Right atrium auricular region (tissue), 2 donors: Measurements from ENCODE around the gene KIAA0232. TPM values are rescaled to one million over a fixed set of nuclear protein-coding genes. Genes with fewer than 3 reads are reported as not detected.

Experiments
- DNase-seq: peaks from one replicate; pipeline ENCODE4 v3.0.0-alpha.2; 2019; ENCODE audit warnings: low spot score
- H3K27ac ChIP-seq, 2 donors: fragments of 200-600 bp; sonication (generic); 1 replicate in 1 of 2; 2 replicates in 1 of 2; pipeline ENCODE4 v1.5.1; 2016 to 2019
- H3K27me3 ChIP-seq, 2 donors: fragments of 200-600 bp; sonication (generic); one replicate each; pipeline versions ENCODE4 v1.5.1 to v1.6.0; 2017 to 2019
- H3K36me3 ChIP-seq: fragments of 200-600 bp; sonication (generic); one replicate; pipeline ENCODE4 v1.5.1; 2016
- H3K4me1 ChIP-seq, 2 donors: fragments of 200-600 bp; sonication (generic); one replicate each; pipeline versions ENCODE4 v1.5.1 to v1.6.0; 2017 to 2019
- H3K4me3 ChIP-seq, 2 donors: fragments of 200-600 bp; sonication (generic); 1 replicate in 1 of 2; 2 replicates in 1 of 2; pipeline ENCODE4 v1.5.1; 2017 to 2019; ENCODE audit warnings: mild to moderate bottlenecking in 1 of 2, moderate library complexity in 1 of 2
- H3K9me3 ChIP-seq, 2 donors: fragments of 200-600 bp; sonication (generic); one replicate each; pipeline ENCODE4 v1.5.1; 2019
- total RNA-seq, 2 donors: library from RNA; depleted of rRNA; stranded (reverse); fragments of >200 nt; gene quantifications; one replicate each; pipeline ENCODE4 v1.1.0, GENCODE V29; 2016
- TF ChIP-seq, protein P1 (sequence below), 2 donors: fragments of 200-600 bp; sonication (generic); IDR thresholded peaks; one replicate each; pipeline ENCODE4 v1.5.1; 2019; ENCODE audit warnings: antibody characterized with exemption in 2 of 2

Gene KIAA0232
- total RNA-seq, 2 donors from 2014 or later = 47.5 to 69.4 TPM

GRCh38 chr4:6775746-6776145, 6.8 kb upstream of the KIAA0232 start:
- Histone ChIP-seq H3K4me1 (peaks cover 0 to 24% of the 10 kb centered on the region in 2 donors), H3K36me3 (no peaks in the 10 kb centered on the region), H3K4me3 (no peak overlapping the region), H3K9me3 (no peaks in the 10 kb centered on the region), H3K27ac (no peak overlapping the region), H3K27me3 (no peaks in the 10 kb centered on the region)
- TF ChIP-seq, protein P1, sequence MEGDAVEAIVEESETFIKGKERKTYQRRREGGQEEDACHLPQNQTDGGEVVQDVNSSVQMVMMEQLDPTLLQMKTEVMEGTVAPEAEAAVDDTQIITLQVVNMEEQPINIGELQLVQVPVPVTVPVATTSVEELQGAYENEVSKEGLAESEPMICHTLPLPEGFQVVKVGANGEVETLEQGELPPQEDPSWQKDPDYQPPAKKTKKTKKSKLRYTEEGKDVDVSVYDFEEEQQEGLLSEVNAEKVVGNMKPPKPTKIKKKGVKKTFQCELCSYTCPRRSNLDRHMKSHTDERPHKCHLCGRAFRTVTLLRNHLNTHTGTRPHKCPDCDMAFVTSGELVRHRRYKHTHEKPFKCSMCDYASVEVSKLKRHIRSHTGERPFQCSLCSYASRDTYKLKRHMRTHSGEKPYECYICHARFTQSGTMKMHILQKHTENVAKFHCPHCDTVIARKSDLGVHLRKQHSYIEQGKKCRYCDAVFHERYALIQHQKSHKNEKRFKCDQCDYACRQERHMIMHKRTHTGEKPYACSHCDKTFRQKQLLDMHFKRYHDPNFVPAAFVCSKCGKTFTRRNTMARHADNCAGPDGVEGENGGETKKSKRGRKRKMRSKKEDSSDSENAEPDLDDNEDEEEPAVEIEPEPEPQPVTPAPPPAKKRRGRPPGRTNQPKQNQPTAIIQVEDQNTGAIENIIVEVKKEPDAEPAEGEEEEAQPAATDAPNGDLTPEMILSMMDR (IDR thresholded peaks at IDR 0.05) = no peak
- no peak for DNase-seq

GRCh38 chr4:6776920-6777635, 5.4 kb upstream of the KIAA0232 start:
- Histone ChIP-seq H3K9me3 (no peaks in the 10 kb centered on the region), H3K27me3 (no peaks in the 10 kb centered on the region), H3K36me3 (no peaks in the 10 kb centered on the region), H3K4me1 (peaks cover 0 to 20% of the 10 kb centered on the region in 2 donors), H3K4me3 (no peak overlapping the region), H3K27ac (no peak overlapping the region)
- TF ChIP-seq, protein P1 (IDR thresholded peaks at IDR 0.05) = no peak
- DNase-seq = no peak

- H3K27me3 ChIP-seq = no peaks in the 10 kb centered on the region
- peaks cover 0 to 13% of the 10 kb centered on the region in 2 donors for H3K4me1 ChIP-seq
- TF ChIP-seq, protein P1 (IDR thresholded peaks at IDR 0.05) = no peak
- DNase-seq = no peak
- H3K4me3 ChIP-seq = no peak overlapping the region
- no peaks in the 10 kb centered on the region for H3K9me3 ChIP-seq
- H3K36me3 ChIP-seq = no peaks in the 10 kb centered on the region
- H3K27ac ChIP-seq = no peak overlapping the region
Measured at GRCh38 chr4:6777636-6778281, 4.8 kb upstream of the KIAA0232 start.

DNA sequence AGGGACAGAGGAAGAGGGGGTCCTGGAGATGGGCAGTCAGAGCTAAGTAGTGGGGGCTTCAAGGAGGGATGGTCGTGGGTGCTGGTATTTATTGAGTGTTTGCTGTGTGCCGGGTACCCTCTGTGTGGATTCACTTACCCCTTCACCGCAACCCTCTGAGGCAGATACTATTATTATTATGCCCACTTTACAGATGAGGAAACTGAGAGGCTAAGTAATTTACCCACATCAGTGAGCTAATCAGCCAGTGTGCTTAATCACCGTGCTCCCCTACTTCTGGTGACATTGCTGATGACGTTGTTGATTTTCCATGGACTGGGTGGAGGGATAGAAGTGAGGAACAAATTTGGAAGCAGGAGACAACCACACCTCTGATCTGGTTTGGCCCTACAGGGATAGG, 4.1 kb upstream of the KIAA0232 start:
- TF ChIP-seq, protein P1 (IDR thresholded peaks at IDR 0.05) = no peak
- Histone ChIP-seq H3K36me3 (no peaks in the 10 kb centered on the region), H3K4me1 (peaks cover 0 to 7% of the 10 kb centered on the region in 2 donors), H3K9me3 (no peaks in the 10 kb centered on the region), H3K27ac (no peak overlapping the region), H3K4me3 (no peak overlapping the region), H3K27me3 (no peaks in the 10 kb centered on the region)
- no peak for DNase-seq

DNA sequence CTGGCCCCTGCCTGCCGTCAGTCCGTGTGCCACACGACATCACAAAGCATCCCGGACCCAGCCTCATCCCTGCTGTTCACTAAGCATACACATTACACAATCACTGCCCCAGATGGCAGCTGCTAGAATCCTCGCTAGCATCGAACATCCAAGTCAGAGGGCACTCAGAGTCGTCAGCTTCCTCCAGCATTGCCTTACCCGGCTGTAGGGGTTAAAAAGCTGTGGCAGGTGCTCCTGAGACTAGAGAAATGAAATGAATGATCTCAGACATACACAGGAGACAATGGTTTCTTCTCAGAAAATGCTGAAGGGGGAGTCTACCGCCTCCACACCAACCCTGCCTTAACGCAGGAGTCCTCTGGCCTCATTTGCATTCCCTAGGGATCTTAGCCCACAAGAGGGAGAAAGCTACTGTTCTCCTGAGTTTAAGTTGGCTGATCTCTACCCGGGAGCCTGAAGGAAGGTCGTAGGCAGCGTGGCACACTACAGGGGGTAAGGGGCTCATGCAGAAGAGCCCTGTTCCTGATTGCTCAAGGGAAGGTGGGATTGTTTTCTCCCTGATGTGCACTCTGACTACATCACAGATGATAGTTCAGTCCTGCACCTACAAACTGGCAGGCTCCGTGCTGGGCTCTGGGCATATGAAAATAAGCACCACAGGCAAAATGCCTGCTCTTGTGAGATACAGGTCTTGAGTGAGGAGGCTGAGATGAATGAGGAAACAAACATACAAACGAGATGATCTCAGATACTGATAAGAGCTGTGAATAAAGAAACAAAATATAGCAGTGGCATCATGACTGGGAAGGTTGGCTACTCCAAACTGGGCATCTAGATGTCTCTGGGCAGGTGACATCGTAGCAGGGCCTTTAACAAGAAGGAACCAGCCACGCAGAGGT, 2.6 kb upstream of the KIAA0232 start:
- H3K4me3 ChIP-seq = no peak overlapping the region
- no peaks in the 10 kb centered on the region for H3K36me3 ChIP-seq
- no peaks in the 10 kb centered on the region for H3K27me3 ChIP-seq
- no peak for DNase-seq
- peak overlapping the region in 1 of 2 donors; percentile 96 for H3K27ac ChIP-seq
- H3K4me1 ChIP-seq = peaks cover 0 to 19% of the 10 kb centered on the region in 2 donors
- TF ChIP-seq, protein P1 (IDR thresholded peaks at IDR 0.05) = no peak
- H3K9me3 ChIP-seq = no peaks in the 10 kb centered on the region
